SK-N-MC (cell line): Measurements from ENCODE around the gene AKT1S1.
"Not testable (repeated sequence)": the region's sequence is repeated elsewhere in the genome, so short reads cannot be mapped to it uniquely, and the experiment has no call there.

Experiments used
- EZH2 ChIP-seq: fragments of 200-600 bp; sonication (generic); IDR thresholded peaks from one replicate; pipeline ENCODE4 v1.6.1; 2017; ENCODE audit warnings: antibody characterized with exemption
- FOXP2 ChIP-seq: optimal IDR thresholded peaks from 2 replicates; pipeline ENCODE3; 2011; ENCODE audit warnings: mild to moderate bottlenecking, moderate library complexity; ENCODE audit not compliant: insufficient read depth; ENCODE audit errors: extremely low read length, control extremely low read depth
- POLR2AphosphoS5 ChIP-seq: IDR thresholded peaks from 2 replicates; pipeline ENCODE4 v1.6.1; 2012; ENCODE audit warnings: mild to moderate bottlenecking, low read depth, low read length, borderline replicate concordance

DNA sequence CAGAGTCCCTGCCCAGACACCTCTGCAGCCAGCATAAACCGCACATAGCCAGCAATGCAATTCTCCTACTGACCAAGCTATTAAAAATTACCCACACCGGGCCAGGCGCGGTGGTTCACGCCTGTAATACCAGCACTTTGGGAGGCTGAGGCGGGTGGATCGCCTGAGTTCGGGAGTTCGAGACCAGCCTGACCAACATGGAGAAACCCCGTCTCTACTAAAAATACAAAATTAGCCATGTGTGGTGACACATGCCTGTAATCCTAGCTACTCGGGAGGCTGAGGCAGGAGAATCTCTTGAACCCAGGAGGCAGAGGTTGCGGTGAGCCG lies 47.7 kb upstream of the AKT1S1 start:
- not testable (repeated sequence) for TF ChIP-seq FOXP2, EZH2, POLR2AphosphoS5
